VCaP (cell line): ENCODE data around the gene RSU1.

Source experiments
- H3K27ac ChIP-seq: fragments of 450-650 bp; 2 replicates; pipeline ENCODE4 v1.5.1; 2017
- TF ChIP-seq, protein P1 (sequence below): fragments of 450-650 bp; conservative IDR thresholded peaks from 2 replicates; pipeline ENCODE4 v1.5.1; 2017; ENCODE audit warnings: mild to moderate bottlenecking, moderate library complexity

RSU1 gene

DNA sequence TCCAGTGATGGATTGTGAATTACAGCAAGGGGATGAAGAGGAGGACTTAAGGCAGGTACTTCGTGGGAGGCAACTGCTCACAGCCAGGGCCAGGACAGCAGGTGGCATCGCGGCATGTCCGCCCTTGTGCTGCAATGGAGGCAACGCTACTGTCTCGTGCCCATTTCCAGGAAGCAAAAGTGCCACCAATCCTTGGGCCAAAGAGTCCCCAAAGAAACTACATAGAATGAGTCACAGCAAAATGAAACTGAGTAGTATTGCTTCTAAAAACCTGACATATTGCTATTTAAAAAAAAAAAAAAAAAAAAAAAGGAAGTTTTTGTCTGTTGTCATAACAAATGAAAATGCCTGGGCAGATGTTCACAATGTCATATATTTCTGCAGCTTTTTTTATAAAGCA, 46.6 kb downstream of the RSU1 start:
- no peak overlapping the region for H3K27ac ChIP-seq
- TF ChIP-seq, protein P1, sequence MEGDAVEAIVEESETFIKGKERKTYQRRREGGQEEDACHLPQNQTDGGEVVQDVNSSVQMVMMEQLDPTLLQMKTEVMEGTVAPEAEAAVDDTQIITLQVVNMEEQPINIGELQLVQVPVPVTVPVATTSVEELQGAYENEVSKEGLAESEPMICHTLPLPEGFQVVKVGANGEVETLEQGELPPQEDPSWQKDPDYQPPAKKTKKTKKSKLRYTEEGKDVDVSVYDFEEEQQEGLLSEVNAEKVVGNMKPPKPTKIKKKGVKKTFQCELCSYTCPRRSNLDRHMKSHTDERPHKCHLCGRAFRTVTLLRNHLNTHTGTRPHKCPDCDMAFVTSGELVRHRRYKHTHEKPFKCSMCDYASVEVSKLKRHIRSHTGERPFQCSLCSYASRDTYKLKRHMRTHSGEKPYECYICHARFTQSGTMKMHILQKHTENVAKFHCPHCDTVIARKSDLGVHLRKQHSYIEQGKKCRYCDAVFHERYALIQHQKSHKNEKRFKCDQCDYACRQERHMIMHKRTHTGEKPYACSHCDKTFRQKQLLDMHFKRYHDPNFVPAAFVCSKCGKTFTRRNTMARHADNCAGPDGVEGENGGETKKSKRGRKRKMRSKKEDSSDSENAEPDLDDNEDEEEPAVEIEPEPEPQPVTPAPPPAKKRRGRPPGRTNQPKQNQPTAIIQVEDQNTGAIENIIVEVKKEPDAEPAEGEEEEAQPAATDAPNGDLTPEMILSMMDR, result no peak

DNA sequence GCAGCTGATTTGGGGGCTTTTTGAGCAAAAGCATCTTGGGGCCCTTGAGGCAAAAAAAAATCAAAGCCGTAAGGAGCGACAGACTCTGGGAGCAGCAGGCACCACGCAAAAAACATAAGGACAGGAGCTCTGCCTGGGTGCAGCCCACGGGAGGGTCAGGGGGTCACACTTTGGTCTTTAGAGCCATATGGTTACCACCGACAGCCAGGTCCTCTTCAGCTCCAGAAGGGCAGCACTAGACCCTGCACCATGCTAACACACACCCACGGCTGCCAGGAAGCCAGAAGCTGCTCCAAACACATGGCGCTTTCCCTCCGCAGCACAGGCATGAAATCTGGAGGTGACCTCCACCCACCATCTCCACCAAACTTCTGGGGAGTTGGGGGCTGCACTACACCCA, 47.1 kb downstream of the RSU1 start:
- no peak overlapping the region for H3K27ac ChIP-seq
- TF ChIP-seq, protein P1, result no peak

DNA sequence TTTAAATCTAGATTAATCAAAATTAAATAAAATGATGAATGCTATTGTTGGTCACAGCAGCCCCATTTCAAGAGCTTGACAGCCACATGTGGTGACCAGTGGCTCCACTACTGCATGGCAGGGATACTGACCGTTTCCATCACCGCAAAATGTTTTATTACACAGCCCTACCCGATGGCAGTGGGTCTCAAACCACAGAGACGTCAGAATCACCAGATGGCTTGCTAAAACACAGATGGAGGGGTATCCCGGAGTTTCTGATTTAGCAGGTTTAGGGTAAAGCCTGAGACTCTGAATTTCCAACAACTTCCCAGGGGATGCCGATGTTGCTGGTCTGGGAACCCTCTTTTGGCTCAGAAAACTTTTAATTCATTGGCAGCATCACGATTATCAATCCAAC, 47.9 kb downstream of the RSU1 start:
- H3K27ac ChIP-seq, result no peak overlapping the region
- TF ChIP-seq, protein P1, result no peak

DNA sequence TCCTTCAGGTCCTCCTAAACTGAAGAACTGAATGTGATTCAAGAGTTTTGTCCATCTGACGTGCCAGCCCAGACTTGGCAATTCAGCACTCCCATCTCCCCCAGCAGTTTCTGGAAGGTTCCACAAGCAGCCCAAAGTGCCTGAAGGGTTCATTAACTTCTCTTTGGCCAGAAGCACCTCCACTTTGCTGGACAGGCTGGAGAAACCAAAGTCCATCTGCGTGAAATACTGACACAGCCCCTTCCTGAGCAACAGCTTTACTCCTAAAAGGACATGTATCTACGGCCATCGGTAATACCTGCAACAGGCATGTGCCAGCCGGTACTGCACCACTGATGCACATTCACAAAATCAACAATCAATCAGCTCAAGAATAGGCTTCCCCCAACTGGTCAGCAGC, 48.5 kb downstream of the RSU1 start:
- TF ChIP-seq, protein P1, result no peak
- H3K27ac ChIP-seq, result no peak overlapping the region

DNA sequence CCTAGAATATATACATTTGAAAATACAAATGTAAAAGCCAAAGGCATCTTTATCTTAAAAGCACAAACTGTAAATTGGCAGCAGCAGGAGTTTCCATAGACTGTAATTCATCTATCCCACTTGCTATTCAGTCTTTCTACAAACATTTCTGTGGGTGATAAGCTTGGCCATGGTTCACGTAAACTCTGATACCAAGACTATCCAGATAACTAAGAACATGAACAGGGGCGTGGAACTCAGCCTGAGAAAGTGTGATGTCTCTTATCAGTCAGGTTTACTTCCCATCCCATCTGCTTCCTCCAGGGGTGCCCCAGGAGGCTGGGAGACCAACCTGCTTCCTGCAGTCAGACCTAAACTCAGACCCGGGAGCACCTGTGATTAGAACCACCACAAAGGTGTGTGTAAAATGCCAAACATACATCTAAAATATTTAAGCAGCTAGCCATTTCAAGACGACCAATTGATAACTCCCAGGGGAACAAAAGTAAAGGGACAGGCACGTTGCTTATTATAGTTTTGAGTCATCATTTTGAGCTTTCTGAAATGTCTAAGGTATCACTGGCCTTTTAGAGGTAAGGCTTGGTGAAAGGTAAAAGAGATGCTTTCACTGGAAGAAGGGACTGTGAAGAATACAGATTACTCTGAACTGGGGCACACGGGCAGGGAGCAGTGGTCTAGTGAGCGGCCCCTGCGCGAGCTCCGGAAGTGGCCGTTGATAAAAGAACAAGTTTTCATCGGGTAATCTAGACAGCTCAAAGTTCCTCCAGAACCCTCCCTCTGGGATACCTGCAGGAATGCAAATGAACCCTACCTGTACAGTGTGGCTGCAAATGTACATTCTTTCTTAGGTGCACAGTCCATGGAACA, 51.5 kb downstream of the RSU1 start:
- no peak overlapping the region for H3K27ac ChIP-seq
- TF ChIP-seq, protein P1, result no peak

DNA sequence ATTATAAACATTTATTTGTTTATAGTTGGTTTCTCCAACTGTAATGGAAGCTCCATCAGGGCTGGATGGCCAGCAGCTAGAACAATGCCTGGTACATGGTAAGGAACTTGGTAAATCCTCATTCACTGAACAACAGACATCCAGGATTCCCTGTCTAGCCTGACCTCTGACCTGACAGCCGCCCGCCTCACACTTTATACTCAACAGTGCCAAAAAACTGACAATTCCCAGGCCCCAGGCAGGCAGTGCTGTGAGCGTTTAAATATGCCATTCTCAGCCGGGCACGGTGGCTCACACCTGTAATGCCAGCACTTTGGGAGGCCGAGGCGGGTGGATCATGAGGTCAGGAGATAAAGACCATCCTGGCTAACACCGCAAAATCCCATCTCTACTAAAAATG, 55.9 kb downstream of the RSU1 start:
- H3K27ac ChIP-seq, result no peak overlapping the region

DNA sequence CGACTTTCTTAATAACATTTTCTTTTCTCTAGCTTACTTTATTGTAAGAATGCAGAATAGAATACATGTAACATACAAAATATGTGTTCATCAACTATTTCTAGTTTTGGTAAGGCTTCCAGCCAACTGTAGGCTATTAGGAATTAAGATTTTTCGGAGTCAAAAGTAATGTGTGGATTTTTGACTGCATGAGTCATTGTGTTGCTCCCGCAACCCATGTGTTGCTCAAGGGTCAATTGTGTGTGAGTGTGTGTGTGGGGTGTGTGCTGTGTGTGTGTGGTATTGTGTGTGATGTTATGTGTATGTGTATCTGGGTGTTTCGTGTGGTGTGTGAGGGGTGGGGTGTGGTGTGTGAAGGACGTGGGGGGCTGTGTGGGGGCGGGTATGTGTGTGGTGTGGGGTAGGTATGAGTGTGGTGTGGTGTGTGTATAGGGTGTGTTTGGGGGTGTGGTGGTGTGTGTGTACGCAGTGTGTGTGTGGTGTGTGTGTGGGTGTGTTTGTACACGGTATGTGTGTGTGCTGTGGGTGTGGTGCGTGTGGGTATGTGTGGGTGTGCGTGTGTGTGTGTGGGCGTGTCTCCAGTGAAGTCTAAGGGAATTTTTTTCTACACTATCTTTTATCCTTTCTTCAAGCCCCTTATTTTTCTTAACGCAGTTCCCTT, 60.5 kb downstream of the RSU1 start:
- no peak overlapping the region for H3K27ac ChIP-seq
- TF ChIP-seq, protein P1, result no peak

More for the DNA sequence above, 55.9 kb downstream of the RSU1 start:
- TF ChIP-seq, protein P1, result no peak
